ENCODE measurements around the gene H1-8. TPM values are rescaled to one million over a fixed set of nuclear protein-coding genes. Genes with fewer than 3 reads are reported as not detected.

H1-8 gene
- total RNA-seq, 4 donors from 2014 or later = not detected

DNA sequence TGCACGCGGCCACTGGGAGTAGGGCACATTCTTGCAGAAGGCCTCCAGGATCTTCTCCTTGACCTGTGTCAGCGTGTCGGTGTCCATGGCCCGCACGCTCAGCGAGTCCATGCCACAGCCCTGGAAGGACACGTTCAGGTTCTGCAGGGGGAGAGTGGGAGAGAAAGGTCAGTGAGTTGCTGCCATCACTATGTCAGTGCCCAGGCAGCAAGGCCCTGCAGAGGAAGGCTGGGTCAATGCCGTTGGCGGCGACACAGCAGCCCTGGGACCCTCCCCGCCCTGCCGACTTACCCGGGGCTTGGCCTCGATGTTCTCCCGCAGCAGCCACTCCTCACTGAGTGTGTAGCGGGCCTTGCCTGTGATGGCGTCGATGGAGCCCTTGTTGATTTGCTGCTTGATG lies 19.8 kb downstream of the H1-8 start:
- TF ChIP-seq, protein P1, sequence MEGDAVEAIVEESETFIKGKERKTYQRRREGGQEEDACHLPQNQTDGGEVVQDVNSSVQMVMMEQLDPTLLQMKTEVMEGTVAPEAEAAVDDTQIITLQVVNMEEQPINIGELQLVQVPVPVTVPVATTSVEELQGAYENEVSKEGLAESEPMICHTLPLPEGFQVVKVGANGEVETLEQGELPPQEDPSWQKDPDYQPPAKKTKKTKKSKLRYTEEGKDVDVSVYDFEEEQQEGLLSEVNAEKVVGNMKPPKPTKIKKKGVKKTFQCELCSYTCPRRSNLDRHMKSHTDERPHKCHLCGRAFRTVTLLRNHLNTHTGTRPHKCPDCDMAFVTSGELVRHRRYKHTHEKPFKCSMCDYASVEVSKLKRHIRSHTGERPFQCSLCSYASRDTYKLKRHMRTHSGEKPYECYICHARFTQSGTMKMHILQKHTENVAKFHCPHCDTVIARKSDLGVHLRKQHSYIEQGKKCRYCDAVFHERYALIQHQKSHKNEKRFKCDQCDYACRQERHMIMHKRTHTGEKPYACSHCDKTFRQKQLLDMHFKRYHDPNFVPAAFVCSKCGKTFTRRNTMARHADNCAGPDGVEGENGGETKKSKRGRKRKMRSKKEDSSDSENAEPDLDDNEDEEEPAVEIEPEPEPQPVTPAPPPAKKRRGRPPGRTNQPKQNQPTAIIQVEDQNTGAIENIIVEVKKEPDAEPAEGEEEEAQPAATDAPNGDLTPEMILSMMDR (IDR thresholded peaks at IDR 0.05) = no peak
- no peak for ATAC-seq (ENCODE audit: low FRiP score)
- DNase-seq (ENCODE audit: low spot score) = no peak

DNA sequence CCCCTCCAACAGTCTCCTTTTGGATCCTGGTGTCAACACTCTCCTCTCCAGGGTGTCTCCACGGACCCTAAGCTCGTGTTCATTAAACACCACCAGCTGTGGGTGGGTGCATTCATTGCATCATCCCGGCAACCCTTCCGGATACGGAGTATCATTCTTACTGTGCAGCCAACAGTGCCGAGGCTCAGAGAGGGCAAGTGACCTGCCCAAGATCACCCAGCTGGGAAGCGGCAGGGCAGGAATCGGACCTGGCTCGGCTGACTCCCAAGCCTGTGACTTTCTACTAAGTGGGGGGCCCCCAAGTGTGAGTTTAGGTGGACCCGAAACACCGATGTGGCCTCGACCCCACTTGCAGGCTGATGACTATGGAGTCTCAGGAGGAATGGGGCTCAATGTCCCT lies 20.4 kb downstream of the H1-8 start:
- no peak for DNase-seq (ENCODE audit: low spot score)
- TF ChIP-seq, protein P1 (IDR thresholded peaks at IDR 0.05) = no peak
- ATAC-seq (ENCODE audit: low FRiP score) = no peak

GRCh38 chr3:129563850-129564535 lies 21.0 kb downstream of the H1-8 start:
- ATAC-seq (ENCODE audit: low FRiP score) (no peak), DNase-seq (ENCODE audit: low spot score) (no peak)
- TF ChIP-seq, protein P1 (IDR thresholded peaks at IDR 0.05) = no peak

DNA sequence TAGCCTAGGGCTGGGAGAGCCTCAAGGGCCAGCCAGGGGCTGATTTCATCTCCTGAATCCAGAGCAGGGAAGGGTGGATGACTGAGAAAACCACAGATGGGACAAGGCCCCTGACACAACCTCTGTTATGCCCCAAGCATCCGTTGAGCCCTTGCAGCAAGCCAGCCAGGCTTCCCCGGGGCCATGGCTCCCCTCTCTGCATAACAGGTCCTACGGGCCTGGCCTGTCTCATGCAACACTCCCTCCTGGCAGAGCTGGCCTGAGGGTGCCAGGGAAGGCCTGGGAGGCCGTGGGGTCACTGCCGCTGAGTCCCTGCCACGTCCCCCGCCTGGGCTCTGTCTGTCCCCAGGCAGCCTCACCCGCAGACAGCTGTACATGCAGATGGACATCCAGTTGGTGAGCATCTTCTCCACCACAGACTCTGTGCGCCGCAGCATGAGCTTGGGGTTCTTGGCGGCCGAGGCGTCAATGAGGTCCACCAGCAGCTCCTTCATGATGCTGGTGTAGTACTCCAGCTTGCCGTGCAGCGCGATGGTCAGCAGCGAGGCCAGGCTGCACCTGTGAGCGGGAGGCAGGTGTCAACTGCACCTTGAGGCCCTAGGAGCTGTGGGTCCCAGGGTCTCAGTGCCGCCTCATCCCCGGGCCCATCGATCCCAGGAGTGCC lies 22.1 kb downstream of the H1-8 start:
- no peak for DNase-seq (ENCODE audit: low spot score)
- ATAC-seq (ENCODE audit: low FRiP score) = no peak
- TF ChIP-seq, protein P1 (IDR thresholded peaks at IDR 0.05) = no peak

DNA sequence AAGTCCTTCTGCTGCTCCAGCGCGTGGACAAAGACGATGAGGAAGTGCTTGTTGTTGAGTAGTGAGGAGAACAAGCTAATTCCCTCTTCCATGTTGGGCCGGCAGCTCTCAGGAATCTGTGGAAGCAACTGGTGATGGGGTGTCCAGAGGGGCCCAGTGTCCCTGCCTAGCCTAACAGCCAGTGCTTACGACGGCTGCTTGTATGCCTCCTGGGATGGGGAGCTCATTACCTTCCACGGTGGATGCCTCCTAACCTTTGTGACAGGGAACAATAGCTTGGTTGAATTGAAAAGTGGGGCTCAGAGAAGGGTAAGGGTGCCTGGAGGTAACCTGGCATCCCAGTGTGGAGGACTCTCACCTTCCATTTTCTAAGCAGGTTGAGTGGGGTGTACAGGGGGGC lies 22.9 kb downstream of the H1-8 start:
- DNase-seq (ENCODE audit: low spot score) (no peak), ATAC-seq (ENCODE audit: low FRiP score) (no peak)
- TF ChIP-seq, protein P1 (IDR thresholded peaks at IDR 0.05) = no peak

- no peak for ATAC-seq (ENCODE audit: low FRiP score)
- DNase-seq (ENCODE audit: low spot score) = no peak
- TF ChIP-seq, protein P1 (IDR thresholded peaks at IDR 0.05) = no peak
Observed at GRCh38 chr3:129567176-129567705, 24.3 kb downstream of the H1-8 start.

- no peak for DNase-seq (ENCODE audit: low spot score)
- TF ChIP-seq, protein P1 (IDR thresholded peaks at IDR 0.05) = no peak
- no peak for ATAC-seq (ENCODE audit: low FRiP score)
Observed at GRCh38 chr3:129567939-129568338, 25.0 kb downstream of the H1-8 start.

Measured in omental fat pad (tissue), 4 donors.